Lower leg skin (tissue), 3 donors: ENCODE data around the gene PSAPL1.

Experiments
- CTCF ChIP-seq, 3 donors: fragments of 450-650 bp; IDR thresholded peaks; one replicate each; pipeline ENCODE4 v1.5.1; 2016; ENCODE audit warnings: antibody characterized with exemption in 3 of 3, mild to moderate bottlenecking in 3 of 3, moderate library complexity in 2 of 3
- POLR2A ChIP-seq, 2 donors: fragments of 450-650 bp; IDR thresholded peaks; one replicate each; pipeline ENCODE4 v1.6.1; 2016 to 2017; ENCODE audit warnings: antibody characterized with exemption in 2 of 2, mild to moderate bottlenecking in 1 of 2, moderate library complexity in 1 of 2

- TF ChIP-seq CTCF (IDR thresholded peaks at IDR 0.05) (no peak), POLR2A (IDR thresholded peaks at IDR 0.05) (no peak)
Measured at GRCh38 chr4:7414736-7415510, 19.8 kb downstream of the PSAPL1 start.
